GM12892 (cell line): ENCODE measurements around the gene C1orf56.

ENCODE experiments used
- POLR2A ChIP-seq: IDR thresholded peaks from 2 replicates; pipeline ENCODE4 v1.6.1; 2011; ENCODE audit warnings: low read depth, low read length, control low read depth
- POLR2AphosphoS5 ChIP-seq: IDR thresholded peaks from 2 replicates; pipeline ENCODE4 v1.6.1; 2011; ENCODE audit warnings: low read depth, low read length, control low read depth

DNA sequence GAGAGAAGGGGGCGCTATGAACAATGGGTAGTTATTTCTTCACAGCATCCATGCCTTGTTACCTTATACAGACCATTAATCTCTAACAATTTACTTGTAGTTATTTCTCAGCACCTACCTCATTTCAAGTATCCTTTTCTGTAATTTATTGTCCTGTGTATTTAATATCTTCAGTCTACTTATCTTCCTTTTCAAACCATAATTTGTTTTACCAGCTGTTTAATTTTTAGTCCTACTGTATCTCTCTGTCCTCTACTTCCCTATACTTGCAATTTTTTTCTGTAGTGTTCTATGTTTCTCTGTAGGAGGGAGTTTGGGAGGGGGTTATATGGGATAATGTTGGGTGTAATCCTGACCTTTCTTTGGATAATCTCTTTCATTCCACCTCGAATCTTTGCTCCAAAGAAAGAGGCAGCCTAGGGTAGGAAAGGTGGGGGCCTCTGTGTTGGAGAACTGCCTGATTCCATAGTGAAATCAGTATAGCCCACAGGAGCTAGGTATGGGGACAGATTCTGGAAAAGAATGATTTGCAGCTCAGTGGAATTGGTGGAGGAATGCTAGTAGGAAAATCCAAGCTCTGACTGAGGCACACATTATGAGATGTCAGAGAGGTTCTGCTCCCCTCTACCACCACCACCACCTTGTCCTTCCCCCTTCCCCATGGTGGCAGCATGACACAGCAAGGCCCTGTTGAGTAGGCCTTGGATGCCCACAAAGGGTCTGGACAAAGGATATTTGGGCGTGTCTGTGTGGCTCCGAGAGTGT lies 13.3 kb downstream of the C1orf56 start:
- no peak for TF ChIP-seq POLR2AphosphoS5
- no peak for TF ChIP-seq POLR2A
